GM13976 (cell line): ENCODE data around the gene ZNF662.

Experiments
- DNase-seq: peaks from one replicate; pipeline ENCODE4 v3.0.0; 2012; ENCODE audit warnings: low spot score
- CTCF ChIP-seq: IDR thresholded peaks from 2 replicates; pipeline ENCODE4 v1.5.1; 2012; ENCODE audit warnings: borderline replicate concordance, mild to moderate bottlenecking; ENCODE audit not compliant: insufficient read depth; ENCODE audit errors: extremely low read depth, missing control alignments, control extremely low read depth
- in situ Hi-C: fragments of 300-500 bp; cut with MboI; formaldehyde crosslinking; loops from one replicate; pipeline ENCODE4 v1.12.0; 2022; ENCODE audit warnings: low sequenced_read_pairs, mixed read lengths, inconsistent platforms; ENCODE audit not compliant: unreplicated experiment

The ZNF662 gene

GRCh38 chr3:42906070-42906847, at the start of gene ZNF662:
ZNF662 (plus strand) TSS chr3:42906142; CDS start chr3:42908115, 1,973 bp downstream.
- DNase-seq = no peak
- in situ Hi-C loops = no loop called here
- no peak for TF ChIP-seq CTCF

- in situ Hi-C loops = no loop called here
- no peak for TF ChIP-seq CTCF
- DNase-seq = no peak
These were observed 49.4 kb upstream of the ZNF662 start for GRCh38 chr3:42856544-42856943.

GRCh38 chr3:42864321-42864950, 41.5 kb upstream of the ZNF662 start:
- in situ Hi-C loops = no loop called here
- no peak for TF ChIP-seq CTCF
- no peak for DNase-seq

GRCh38 chr3:42865256-42865655, 40.7 kb upstream of the ZNF662 start:
- no peak for TF ChIP-seq CTCF
- DNase-seq = no peak
- in situ Hi-C loops = no loop called here

GRCh38 chr3:42867138-42867537, 38.8 kb upstream of the ZNF662 start:
- TF ChIP-seq CTCF = no peak
- in situ Hi-C loops = no loop called here
- DNase-seq = no peak

GRCh38 chr3:42868841-42869240, 37.1 kb upstream of the ZNF662 start:
- DNase-seq = no peak
- in situ Hi-C loops = no loop called here
- TF ChIP-seq CTCF = no peak
